ENCODE results near the gene P2RY6. TPM values are rescaled to one million over a fixed set of nuclear protein-coding genes. Genes with fewer than 3 reads are reported as not detected.
"Not testable (repeated sequence)": the region's sequence is repeated elsewhere in the genome, so short reads cannot be mapped to it uniquely, and the experiment has no call there.

Gene P2RY6
- total and polyA plus RNA-seq, 12 donors = 0.33 to 5.9 (median 3.9) TPM

GRCh38 chr11:73272680-73273038, 521 bp downstream of the P2RY6 start:
- 82 to 94% (median 90%) methylated on average over 7 of the region's 7 CpGs for WGBS, 4 donors
- peak overlapping the region in 3 of 5 donors; percentile 17 to 76 (median 49) for H3K27ac ChIP-seq
- peaks cover 0 to 4% of the 10 kb centered on the region in 2 donors for H3K4me1 ChIP-seq (replicated peaks in 1 of 2)
- peak overlapping the region in 1 of 4 donors; percentile 19 for H3K4me3 ChIP-seq
- H3K27me3 ChIP-seq = no peaks in the 10 kb centered on the region
- peak in 1 of 7 donors; percentile 2 for DNase-seq
- TF ChIP-seq CTCF (IDR thresholded peaks at IDR 0.05) (no peak), POLR2A (IDR thresholded peaks at IDR 0.05) (no peak)
- no peaks in the 10 kb centered on the region for H3K9me3 ChIP-seq (replicated peaks in 1 of 3)
- no peaks in the 10 kb centered on the region for H3K36me3 ChIP-seq (replicated peaks in 1 of 2)
- intact Hi-C loops (cut with DNase I) = no loop called here

- Histone ChIP-seq H3K4me1 (replicated peaks in 1 of 2) (peaks cover 0 to 5% of the 10 kb centered on the region in 2 donors), H3K4me3 (peak overlapping the region in 1 of 4 donors; percentile 26), H3K27me3 (no peaks in the 10 kb centered on the region), H3K36me3 (replicated peaks in 1 of 2) (no peaks in the 10 kb centered on the region), H3K27ac (no peak overlapping the region), H3K9me3 (replicated peaks in 1 of 3) (no peaks in the 10 kb centered on the region)
- TF ChIP-seq CTCF (IDR thresholded peaks at IDR 0.05) = no peak
- no peak for TF ChIP-seq POLR2A (IDR thresholded peaks at IDR 0.05)
- intact Hi-C loops (cut with DNase I) = no loop called here
- 56 to 77% (median 73%) methylated on average over 8 of the region's 8 CpGs for WGBS, 4 donors
- peak in 4 of 7 donors; percentile 0 to 34 (median 9) for DNase-seq
Measured at GRCh38 chr11:73273222-73273895, 1.2 kb downstream of the P2RY6 start.

- H3K9me3 ChIP-seq (replicated peaks in 1 of 3); H3K27ac ChIP-seq; H3K4me1 ChIP-seq (replicated peaks in 1 of 2); intact Hi-C loops (cut with DNase I); H3K36me3 ChIP-seq (replicated peaks in 1 of 2); H3K27me3 ChIP-seq; DNase-seq: not testable (repeated sequence)
- 72 to 88% (median 81%) methylated on average over 4 of the region's 4 CpGs for WGBS, 4 donors
- H3K4me3 ChIP-seq = peak overlapping the region in 1 of 4 donors; percentile 12
Measured at GRCh38 chr11:73274191-73274590, 2.1 kb downstream of the P2RY6 start.

- intact Hi-C loops (cut with DNase I) = no loop called here
- peak in 3 of 7 donors; percentile 13 to 26 (median 18) for DNase-seq
- Histone ChIP-seq H3K27me3 (no peaks in the 10 kb centered on the region), H3K4me3 (peak overlapping the region in 1 of 4 donors; percentile 12), H3K4me1 (replicated peaks in 1 of 2) (peaks cover 0 to 5% of the 10 kb centered on the region in 2 donors), H3K36me3 (replicated peaks in 1 of 2) (no peaks in the 10 kb centered on the region), H3K9me3 (replicated peaks in 1 of 3) (no peaks in the 10 kb centered on the region), H3K27ac (peak overlapping the region in 1 of 5 donors; percentile 65)
- WGBS, 4 donors = 74 to 91% (median 78%) methylated on average over 6 to 11 of the region's 11 CpGs
- TF ChIP-seq POLR2A (IDR thresholded peaks at IDR 0.05) = no peak
- TF ChIP-seq CTCF (IDR thresholded peaks at IDR 0.05) = no peak
Measured at GRCh38 chr11:73274722-73275380, 2.7 kb downstream of the P2RY6 start.
